ENCODE results near the gene TYW1. TPM values are rescaled to one million over a fixed set of nuclear protein-coding genes. Genes with fewer than 3 reads are reported as not detected.
"Not testable (repeated sequence)": the region's sequence is repeated elsewhere in the genome, so short reads cannot be mapped to it uniquely, and the experiment has no call there.

Gene TYW1, protein sequence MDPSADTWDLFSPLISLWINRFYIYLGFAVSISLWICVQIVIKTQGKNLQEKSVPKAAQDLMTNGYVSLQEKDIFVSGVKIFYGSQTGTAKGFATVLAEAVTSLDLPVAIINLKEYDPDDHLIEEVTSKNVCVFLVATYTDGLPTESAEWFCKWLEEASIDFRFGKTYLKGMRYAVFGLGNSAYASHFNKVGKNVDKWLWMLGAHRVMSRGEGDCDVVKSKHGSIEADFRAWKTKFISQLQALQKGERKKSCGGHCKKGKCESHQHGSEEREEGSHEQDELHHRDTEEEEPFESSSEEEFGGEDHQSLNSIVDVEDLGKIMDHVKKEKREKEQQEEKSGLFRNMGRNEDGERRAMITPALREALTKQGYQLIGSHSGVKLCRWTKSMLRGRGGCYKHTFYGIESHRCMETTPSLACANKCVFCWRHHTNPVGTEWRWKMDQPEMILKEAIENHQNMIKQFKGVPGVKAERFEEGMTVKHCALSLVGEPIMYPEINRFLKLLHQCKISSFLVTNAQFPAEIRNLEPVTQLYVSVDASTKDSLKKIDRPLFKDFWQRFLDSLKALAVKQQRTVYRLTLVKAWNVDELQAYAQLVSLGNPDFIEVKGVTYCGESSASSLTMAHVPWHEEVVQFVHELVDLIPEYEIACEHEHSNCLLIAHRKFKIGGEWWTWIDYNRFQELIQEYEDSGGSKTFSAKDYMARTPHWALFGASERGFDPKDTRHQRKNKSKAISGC
- polyA plus RNA-seq (2013, experiment 1 of 4): 23.6 TPM
- 25.7 TPM for polyA plus RNA-seq (2013, experiment 2 of 4)
- 19.3 TPM for polyA plus RNA-seq (2013, experiment 3 of 4)
- 21.9 TPM for polyA plus RNA-seq (2013, experiment 4 of 4)

DNA sequence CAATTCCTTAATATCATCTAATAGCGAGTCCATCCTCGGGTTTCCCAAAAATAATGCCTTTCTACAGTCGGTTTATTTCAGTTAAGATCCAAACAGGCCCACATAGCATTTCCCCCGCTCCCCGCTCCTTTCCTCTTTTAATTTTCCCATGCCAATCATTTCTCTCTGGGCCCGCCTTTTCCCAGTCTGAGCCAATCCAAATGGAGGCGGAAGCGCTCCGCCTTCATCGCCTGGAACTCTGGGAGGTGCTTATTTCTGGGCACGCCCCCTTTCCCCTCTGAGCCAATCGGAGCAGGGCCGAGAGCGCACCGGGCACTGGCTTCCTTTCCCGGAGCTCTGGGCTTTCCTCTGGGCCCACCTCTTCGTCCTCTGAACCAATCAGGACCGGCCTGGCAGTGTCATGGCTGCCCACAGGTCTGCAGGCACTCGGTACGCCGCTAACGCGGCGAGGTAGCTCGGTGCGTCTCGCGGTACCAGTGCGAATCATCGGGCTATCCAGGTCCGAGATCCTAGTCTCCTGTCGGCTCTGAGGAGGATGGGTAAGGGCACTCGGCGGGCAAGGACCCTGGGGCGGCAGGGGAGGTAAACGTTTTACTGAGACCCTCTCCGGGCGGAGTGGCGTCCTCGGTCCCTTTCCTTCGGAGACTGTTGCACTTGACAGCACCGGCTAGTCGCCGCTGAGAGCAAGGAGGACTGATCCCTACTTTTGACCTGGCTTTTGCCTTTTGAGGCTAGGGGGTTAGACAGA, at the start of gene TYW1:
Gene TYW1, plus strand, starts transcription at position 390 of the 748 bp plus-strand sequence. Its CDS starts 146 bp downstream, at position 536.
- not testable (repeated sequence) for H3K9me3 ChIP-seq (ENCODE audit: control insufficient read depth, low read length); H3K27me3 ChIP-seq (ENCODE audit: control insufficient read depth, insufficient read depth, low read length, poor library complexity, severe bottlenecking); H3K27ac ChIP-seq (ENCODE audit: insufficient read depth, low read depth, low read length, poor library complexity, severe bottlenecking); H3K4me1 ChIP-seq (ENCODE audit: control insufficient read depth, insufficient read depth, low read length)
- peak within 1 kb of the TSS; percentile 71 for H3K4me3 ChIP-seq (ENCODE audit: insufficient read depth, low read depth, low read length)
- peaks cover 11% of the 10 kb centered on the region for H3K36me3 ChIP-seq (ENCODE audit: control insufficient read depth, insufficient read depth, low read length)
- 0 to 1% methylated on average over 41 to 44 of the region's 44 CpGs for WGBS, 2 experiments

DNA sequence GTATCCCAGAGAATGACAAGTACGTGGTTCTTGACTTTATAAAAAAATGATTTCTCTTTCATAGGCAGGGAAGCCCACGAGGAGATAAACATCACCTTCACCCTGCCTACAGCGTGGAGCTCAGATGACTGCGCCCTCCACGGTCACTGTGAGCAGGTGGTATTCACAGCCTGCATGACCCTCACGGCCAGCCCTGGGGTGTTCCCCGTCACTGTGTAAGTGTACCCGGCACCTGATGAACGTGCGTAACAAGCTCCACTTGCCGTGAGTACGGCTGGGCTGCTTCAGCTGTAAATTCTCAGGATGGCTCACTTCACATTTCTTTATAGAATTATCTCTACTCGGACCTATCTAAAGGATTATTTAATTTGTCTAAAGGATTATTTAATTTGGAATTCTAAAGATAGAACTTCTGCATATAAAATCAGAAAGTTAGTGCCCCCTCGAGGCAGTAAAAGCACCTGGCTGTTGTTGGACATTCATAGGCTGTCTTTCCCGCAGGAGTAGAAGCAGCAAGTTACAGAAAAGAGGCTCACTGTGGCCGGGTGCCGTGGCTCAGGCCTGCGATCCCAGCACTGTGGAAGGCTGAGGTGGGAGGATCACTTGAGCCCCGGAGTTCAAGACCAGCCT, 48.0 kb upstream of the TYW1 start:
- Histone ChIP-seq H3K27me3 (ENCODE audit: control insufficient read depth, insufficient read depth, low read length, poor library complexity, severe bottlenecking) (no peaks in the 10 kb centered on the region), H3K4me3 (ENCODE audit: insufficient read depth, low read depth, low read length) (no peak overlapping the region), H3K9me3 (ENCODE audit: control insufficient read depth, low read length) (no peaks in the 10 kb centered on the region), H3K36me3 (ENCODE audit: control insufficient read depth, insufficient read depth, low read length) (peaks cover 20% of the 10 kb centered on the region), H3K27ac (ENCODE audit: insufficient read depth, low read depth, low read length, poor library complexity, severe bottlenecking) (no peak overlapping the region), H3K4me1 (ENCODE audit: control insufficient read depth, insufficient read depth, low read length) (no peaks in the 10 kb centered on the region)
- 95 to 96% methylated on average over 18 of the region's 19 CpGs for WGBS, 2 experiments

DNA sequence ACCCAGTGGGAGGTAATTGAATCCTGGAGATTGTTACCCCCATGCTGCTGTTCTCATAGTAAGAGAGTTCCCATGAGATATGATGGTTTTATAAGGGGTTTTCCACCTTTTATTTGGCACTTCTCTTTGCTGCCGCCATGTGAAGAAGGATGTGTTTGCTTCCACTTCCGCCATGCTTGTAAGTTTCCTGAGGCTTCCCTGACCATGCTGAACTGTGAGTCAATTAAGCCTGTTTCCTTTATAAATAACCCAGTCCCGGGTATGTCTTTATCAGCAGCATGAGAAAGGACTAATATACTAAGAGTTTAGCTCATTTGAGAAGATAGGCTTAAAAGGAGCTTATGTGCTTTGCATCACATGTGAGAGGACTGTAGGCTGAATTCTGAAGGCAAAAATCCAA, 46.3 kb upstream of the TYW1 start:
- Histone ChIP-seq H3K36me3 (ENCODE audit: control insufficient read depth, insufficient read depth, low read length) (peaks cover 16% of the 10 kb centered on the region), H3K27ac (ENCODE audit: insufficient read depth, low read depth, low read length, poor library complexity, severe bottlenecking) (no peak overlapping the region), H3K9me3 (ENCODE audit: control insufficient read depth, low read length) (no peaks in the 10 kb centered on the region), H3K27me3 (ENCODE audit: control insufficient read depth, insufficient read depth, low read length, poor library complexity, severe bottlenecking) (no peaks in the 10 kb centered on the region), H3K4me3 (ENCODE audit: insufficient read depth, low read depth, low read length) (no peak overlapping the region), H3K4me1 (ENCODE audit: control insufficient read depth, insufficient read depth, low read length) (no peaks in the 10 kb centered on the region)
- WGBS, 2 experiments: 91 to 98% methylated on average over 3 of the region's 3 CpGs

DNA sequence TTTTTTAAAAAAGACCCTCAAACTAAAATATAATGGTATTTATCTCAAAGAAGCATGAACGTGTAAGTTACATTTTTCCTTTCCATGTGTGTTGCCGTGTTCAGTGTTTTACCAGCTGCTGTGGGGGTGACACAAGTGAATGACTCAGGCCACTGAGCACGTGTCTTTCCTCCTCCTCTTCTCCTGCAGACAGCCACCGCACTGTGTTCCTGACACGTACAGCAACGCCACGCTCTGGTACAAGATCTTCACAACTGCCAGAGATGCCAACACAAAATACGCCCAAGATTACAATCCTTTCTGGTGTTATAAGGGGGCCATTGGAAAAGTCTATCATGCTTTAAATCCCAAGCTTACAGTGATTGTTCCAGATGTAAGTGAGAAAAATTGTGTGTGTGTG, 45.9 kb upstream of the TYW1 start:
- WGBS, 2 experiments: 95 to 97% methylated on average over 8 of the region's 8 CpGs
- Histone ChIP-seq H3K27me3 (ENCODE audit: control insufficient read depth, insufficient read depth, low read length, poor library complexity, severe bottlenecking) (no peaks in the 10 kb centered on the region), H3K4me1 (ENCODE audit: control insufficient read depth, insufficient read depth, low read length) (no peaks in the 10 kb centered on the region), H3K4me3 (ENCODE audit: insufficient read depth, low read depth, low read length) (no peak overlapping the region), H3K36me3 (ENCODE audit: control insufficient read depth, insufficient read depth, low read length) (peaks cover 16% of the 10 kb centered on the region), H3K9me3 (ENCODE audit: control insufficient read depth, low read length) (no peaks in the 10 kb centered on the region), H3K27ac (ENCODE audit: insufficient read depth, low read depth, low read length, poor library complexity, severe bottlenecking) (no peak overlapping the region)

DNA sequence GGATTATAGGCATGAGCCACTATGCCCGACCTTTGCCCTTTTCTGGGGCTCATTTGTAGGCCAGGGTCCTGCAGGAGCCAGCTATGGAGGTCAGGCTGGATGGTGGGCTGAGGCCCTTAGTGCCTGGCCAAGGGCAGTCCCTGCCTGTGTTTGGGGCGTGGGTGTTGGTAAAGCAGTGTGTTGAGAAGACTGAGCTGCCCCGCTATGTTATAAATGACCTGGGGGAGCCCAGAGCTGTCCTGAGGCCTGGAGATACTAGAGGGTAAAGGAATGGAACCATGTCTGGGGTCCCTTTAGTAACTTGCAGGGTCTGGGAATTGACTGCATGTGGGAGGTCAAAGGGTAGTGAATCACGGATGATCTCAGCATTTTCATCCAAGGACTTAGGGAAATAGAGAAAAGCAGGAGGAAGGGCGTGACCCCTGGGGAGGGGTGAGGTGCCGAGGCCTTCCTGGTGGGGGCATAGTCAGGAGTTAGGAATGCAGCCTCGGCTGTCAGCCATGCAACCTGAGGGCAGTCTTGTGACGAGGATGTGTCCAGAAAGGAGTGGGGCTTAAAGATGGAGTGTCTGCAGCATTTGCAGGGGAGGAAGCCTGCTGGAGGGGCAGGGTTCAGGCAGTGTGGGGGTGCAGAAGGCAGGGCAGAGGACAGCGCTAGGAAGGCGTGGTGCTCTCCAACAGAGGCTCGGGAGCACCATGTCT, 44.1 kb upstream of the TYW1 start:
- H3K4me3 ChIP-seq (ENCODE audit: insufficient read depth, low read depth, low read length): no peak overlapping the region
- H3K27me3 ChIP-seq (ENCODE audit: control insufficient read depth, insufficient read depth, low read length, poor library complexity, severe bottlenecking): no peaks in the 10 kb centered on the region
- peaks cover 16% of the 10 kb centered on the region for H3K36me3 ChIP-seq (ENCODE audit: control insufficient read depth, insufficient read depth, low read length)
- H3K9me3 ChIP-seq (ENCODE audit: control insufficient read depth, low read length): no peaks in the 10 kb centered on the region
- H3K27ac ChIP-seq (ENCODE audit: insufficient read depth, low read depth, low read length, poor library complexity, severe bottlenecking): no peak overlapping the region
- WGBS, 2 experiments: 88 to 89% methylated on average over 11 of the region's 11 CpGs
- H3K4me1 ChIP-seq (ENCODE audit: control insufficient read depth, insufficient read depth, low read length): no peaks in the 10 kb centered on the region

DNA sequence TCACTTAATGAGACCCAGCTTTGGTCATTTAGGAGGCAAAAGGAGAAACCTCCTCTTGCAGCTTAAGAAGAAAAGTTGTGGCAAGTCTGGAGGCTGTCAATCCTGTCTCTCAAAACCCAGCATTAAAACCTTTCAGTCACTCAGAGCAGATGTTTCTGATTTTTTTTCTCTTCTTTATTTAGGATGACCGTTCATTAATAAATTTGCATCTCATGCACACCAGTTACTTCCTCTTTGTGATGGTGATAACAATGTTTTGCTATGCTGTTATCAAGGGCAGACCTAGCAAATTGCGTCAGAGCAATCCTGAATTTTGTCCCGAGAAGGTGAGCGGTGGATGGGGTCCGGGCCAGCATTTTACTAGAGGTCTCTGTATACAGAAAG, 43.6 kb upstream of the TYW1 start:
- no peaks in the 10 kb centered on the region for H3K4me1 ChIP-seq (ENCODE audit: control insufficient read depth, insufficient read depth, low read length)
- 98 to 99% methylated on average over 4 to 5 of the region's 5 CpGs for WGBS, 2 experiments
- no peaks in the 10 kb centered on the region for H3K27me3 ChIP-seq (ENCODE audit: control insufficient read depth, insufficient read depth, low read length, poor library complexity, severe bottlenecking)
- no peak overlapping the region for H3K27ac ChIP-seq (ENCODE audit: insufficient read depth, low read depth, low read length, poor library complexity, severe bottlenecking)
- no peak overlapping the region for H3K4me3 ChIP-seq (ENCODE audit: insufficient read depth, low read depth, low read length)
- no peaks in the 10 kb centered on the region for H3K9me3 ChIP-seq (ENCODE audit: control insufficient read depth, low read length)
- H3K36me3 ChIP-seq (ENCODE audit: control insufficient read depth, insufficient read depth, low read length): peaks cover 20% of the 10 kb centered on the region

DNA sequence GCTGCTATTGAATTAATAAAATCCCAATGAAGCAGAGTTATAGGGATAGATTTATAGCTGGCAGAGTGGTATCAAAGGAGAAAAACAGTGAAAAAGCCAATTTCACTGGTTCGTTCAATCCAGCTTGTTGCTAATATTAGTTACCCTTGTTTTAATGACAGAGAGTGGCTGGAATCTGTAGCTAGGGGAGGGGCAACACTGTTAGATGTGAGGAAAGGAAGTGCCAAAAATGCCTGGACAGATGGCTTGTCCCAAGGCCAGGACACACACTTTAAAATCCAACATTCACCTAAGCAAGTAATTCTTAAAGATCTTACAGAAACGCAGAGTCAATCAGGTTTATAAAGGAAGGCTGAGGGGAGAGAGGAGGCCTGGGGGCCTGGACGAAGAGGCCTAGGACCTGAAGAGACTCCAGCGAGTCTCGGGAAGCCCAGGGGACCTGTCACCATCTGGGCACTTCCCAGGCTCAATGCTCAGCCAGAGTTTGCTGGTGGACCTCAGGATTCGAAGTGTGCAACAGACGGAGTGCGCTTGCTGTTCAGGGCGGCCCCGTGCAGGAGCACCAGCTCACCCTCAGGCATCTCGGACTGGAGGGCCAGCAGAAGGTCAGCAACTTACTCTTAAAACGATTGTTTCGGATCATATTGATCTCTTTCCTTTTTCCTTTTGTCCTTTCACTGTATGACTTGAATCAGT, 38.9 kb upstream of the TYW1 start:
- Histone ChIP-seq H3K4me1 (ENCODE audit: control insufficient read depth, insufficient read depth, low read length) (no peaks in the 10 kb centered on the region), H3K9me3 (ENCODE audit: control insufficient read depth, low read length) (no peaks in the 10 kb centered on the region), H3K4me3 (ENCODE audit: insufficient read depth, low read depth, low read length) (no peak overlapping the region), H3K36me3 (ENCODE audit: control insufficient read depth, insufficient read depth, low read length) (peaks cover 9% of the 10 kb centered on the region), H3K27ac (ENCODE audit: insufficient read depth, low read depth, low read length, poor library complexity, severe bottlenecking) (no peak overlapping the region), H3K27me3 (ENCODE audit: control insufficient read depth, insufficient read depth, low read length, poor library complexity, severe bottlenecking) (no peaks in the 10 kb centered on the region)
- 96 to 97% methylated on average over 13 of the region's 13 CpGs for WGBS, 2 experiments

DNA sequence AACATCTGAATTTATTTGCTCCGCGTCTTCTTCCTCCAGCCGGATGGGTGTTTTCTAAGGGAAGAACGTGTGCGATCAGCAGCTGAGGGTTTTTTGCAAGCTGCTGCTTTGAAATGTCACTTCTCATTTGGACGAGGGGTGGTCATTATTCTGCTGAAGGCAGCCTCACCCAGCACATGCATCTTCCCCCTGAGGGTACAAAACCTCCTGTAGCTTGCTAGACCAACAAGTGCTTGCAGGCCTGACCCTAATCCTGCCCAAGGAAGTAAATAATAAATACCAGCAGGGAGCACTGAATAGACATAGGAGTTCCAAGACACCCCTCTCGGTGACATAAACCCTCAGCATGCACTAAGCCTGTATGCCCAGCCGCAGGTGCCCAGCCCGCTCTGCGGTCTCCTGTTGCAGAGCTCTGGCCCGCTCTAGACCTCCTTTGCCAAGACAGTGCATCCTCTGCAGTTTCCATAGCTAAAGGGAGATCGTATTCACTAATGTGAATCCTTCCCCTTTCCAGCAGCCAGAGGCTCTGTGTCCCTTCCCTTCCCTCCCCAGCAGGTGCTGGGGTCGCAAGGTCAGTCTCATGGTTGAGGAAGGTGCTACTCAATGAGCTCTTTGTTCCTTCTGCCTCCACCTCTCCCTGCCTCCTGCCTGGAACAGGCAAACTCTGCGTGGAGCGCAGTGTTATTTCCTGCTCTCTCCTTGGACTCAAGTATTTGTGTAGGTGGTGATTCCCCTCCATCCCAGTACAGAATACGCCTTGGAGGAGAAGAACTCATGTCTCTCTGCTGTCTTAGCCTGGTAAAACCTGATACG, 37.9 kb upstream of the TYW1 start:
- Histone ChIP-seq H3K9me3 (ENCODE audit: control insufficient read depth, low read length) (no peaks in the 10 kb centered on the region), H3K27ac (ENCODE audit: insufficient read depth, low read depth, low read length, poor library complexity, severe bottlenecking) (no peak overlapping the region), H3K27me3 (ENCODE audit: control insufficient read depth, insufficient read depth, low read length, poor library complexity, severe bottlenecking) (no peaks in the 10 kb centered on the region), H3K4me1 (ENCODE audit: control insufficient read depth, insufficient read depth, low read length) (no peaks in the 10 kb centered on the region), H3K36me3 (ENCODE audit: control insufficient read depth, insufficient read depth, low read length) (peaks cover 9% of the 10 kb centered on the region), H3K4me3 (ENCODE audit: insufficient read depth, low read depth, low read length) (no peak overlapping the region)
- WGBS, 2 experiments: 91 to 92% methylated on average over 17 of the region's 17 CpGs
